DMS 273 (cell line): ENCODE data around the gene KRTAP5-3.
"Not testable (repeated sequence)": the region's sequence is repeated elsewhere in the genome, so short reads cannot be mapped to it uniquely, and the experiment has no call there.

ENCODE experiments used
- DNase-seq: peaks from one replicate; lab custom pipeline; 2025; ENCODE audit not compliant: unreplicated experiment; lab: John Stamatoyannopoulos, UW

Gene KRTAP5-3

GRCh38 chr11:1584661-1585370 lies 23.4 kb downstream of the KRTAP5-3 start, which contains the start of gene KRTAP5-1:
Gene KRTAP5-1 (minus strand): TSS chr11:1585283. CDS start chr11:1585249, 34 bp downstream.
- not testable (repeated sequence) for DNase-seq

DNA sequence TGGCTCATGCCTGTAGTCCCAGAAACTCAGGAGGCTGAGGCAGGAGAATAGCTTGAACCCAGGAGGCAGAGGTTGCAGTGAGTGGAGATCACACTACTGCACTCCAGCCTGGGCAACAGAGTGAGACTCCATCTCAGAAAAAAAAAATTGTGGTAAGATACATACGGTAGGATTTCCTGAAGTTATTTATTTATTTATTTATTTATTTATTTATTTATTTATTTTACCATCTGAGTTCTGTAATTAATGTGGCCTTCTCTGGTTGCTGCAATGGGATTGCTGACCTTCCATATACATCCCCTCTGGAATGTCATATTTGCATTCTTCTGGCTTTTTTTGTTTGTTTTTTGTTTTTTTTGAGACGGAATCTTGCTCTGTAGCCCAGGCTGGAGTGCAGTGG lies 25.4 kb downstream of the KRTAP5-3 start:
- DNase-seq: not testable (repeated sequence)

DNA sequence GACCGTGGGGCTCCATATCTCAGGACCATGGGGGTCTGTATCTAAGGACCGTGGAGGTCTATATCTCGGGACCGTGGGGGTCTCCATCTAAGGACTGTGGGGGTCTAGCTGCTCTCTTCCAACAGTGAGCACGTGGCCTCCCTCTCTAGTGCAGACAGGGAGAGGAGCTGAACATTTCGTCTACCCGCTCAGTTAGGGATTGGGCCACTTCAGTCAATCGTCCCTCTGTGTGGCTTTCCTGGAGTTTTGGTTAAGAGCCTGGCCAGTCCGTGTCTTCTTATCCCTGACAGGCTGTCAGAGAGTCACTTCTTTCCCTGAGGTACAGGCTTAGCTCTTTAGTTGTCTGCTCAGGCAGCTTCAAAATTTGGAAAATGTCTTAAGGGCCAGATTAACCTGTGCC lies 26.3 kb downstream of the KRTAP5-3 start:
- no peak for DNase-seq

- no peak for DNase-seq
Observed at GRCh38 chr11:1576825-1577224, 31.4 kb downstream of the KRTAP5-3 start.

DNA sequence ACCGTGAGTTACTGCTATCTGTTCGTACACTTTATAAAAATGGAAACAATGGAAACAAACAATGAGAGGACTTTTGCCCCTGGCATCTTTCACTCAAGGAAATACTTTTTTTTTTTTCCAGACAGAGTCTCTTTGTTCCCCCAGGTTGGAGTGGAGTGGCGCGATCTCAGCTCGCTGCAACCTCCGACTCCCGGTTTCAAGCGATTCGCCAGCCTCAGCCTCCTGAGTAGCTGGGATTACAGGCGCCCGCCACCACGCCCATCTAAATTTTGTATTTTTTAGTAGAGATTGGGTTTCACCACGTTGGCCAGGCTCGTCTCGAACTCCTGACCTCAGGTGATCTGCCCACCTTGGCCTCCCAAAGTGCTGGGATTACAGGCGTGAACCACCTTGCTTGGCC lies 32.5 kb downstream of the KRTAP5-3 start:
- not testable (repeated sequence) for DNase-seq

DNA sequence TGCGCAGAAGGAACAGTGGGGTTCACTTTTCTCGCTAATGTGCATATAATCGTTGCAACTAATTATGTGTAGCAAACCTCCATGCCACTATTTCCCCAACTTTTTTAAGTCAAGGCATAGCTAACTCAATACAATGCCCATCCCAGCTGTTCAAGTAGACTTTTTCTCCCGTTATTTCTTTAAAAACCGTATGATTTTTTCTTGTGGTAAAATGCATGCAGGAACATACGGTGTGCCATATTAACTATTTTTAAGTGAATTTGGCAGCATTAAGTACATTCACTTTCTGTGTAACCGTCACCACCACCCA lies 33.4 kb downstream of the KRTAP5-3 start:
- no peak for DNase-seq

GRCh38 chr11:1574238-1574932 lies 33.9 kb downstream of the KRTAP5-3 start:
- DNase-seq: peak; percentile 68

DNA sequence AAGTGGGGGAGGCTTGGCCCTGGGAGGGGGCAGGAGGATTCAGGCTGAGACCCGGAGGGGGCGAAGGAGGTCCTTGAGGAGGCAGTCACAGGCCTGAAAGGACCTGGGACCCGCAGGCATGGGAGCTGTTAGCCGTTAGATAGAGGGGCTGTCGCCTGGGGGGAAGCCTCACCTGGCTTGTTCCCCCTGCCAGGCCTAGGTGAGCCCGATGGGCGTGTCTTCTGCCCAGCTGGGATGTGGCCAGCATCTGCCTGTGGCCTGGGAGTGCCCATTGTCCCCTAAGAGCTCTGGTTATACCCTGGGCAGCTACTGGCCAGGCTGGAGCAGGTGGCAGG lies 34.4 kb downstream of the KRTAP5-3 start:
- no peak for DNase-seq

DNA sequence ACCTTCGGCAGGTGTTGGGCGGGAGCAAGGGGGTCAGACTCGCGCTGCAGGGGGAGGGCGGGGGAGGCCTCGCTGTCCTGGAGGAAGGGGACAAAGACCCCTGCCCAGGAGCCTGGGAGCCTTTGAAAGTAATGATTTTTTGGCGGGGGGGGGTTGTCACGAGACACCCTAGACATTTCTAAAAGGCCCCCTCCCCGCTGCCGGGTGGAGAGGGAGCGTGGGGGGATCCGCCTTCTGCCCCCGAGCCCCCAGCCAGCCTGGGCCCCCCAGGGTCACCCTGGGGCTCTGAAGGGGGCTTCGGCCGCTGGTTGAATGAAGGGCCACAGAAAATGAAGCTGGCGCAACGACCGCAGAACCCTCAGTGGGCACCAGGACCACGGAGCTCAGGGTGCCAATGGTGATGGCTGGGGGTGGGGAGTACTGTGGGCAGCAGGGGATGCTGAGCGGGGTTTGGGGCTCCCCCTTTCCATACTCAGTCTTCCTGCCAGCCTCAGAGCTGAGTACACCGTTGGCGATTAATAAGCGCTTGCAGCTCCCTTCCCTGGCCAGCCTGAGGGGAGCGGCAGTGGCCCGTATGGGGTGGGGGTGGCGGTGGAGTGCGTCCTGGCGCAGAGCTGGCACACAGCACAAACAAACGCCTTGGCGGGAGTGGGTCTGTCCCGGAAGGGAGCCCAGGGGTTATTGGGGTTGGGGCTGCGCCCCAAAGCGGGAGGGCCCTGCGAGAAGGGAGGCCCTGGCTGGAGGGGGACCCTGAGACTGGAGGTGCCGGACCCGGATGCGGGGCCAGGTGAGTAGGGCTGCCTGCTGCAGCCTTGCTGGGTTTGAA lies 35.0 kb downstream of the KRTAP5-3 start:
- peak; percentile 45 for DNase-seq

DNA sequence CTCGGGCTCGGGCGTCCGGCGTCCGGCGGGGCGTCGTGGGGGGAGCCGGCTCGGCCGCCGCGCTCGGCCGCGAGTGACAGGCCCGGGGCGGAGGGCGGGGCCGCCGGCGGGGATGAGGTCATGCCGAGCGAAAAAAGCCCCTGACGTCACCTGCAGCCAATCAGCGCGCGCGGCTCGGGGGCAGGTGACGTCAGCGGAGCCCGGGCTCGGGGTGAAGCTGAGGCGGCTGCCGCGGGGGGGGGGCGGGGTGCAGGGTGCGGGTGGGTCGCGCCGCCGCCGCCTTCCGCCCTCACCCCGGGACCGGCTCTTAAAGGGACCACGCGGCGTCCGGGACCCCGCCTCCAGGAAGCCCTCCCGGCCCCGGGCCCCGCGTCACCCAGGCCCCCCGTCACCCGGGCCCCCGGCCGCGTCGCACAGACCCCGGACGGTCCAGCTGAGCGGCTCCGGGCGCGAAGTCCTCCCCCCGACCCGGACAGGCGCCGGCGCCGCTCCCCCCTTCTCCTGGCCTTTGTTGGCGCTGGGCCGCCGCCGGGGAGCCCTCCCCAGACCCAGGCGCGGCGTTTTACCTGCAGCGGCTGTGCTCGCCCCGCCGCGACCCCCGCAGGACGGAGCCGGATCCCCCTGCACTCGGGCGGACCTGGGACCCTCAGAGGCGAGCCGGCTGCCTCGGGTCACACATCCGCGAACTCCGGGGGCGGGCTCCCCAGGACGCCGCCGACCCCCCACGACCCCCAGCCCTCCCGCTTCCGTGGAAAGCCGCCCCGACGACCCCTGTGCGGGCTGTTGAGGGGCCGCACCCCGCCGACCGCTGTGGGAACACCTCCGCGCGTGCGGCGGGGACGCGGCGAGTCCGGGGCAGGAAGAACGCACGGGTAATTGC lies 35.8 kb downstream of the KRTAP5-3 start, which contains the start of gene DUSP8:
Gene DUSP8, minus strand, starts transcription at position 75 of the 880 bp plus-strand sequence. CDS start 6,445 bp downstream, outside the sequence.
- peak; percentile 86 for DNase-seq

DNA sequence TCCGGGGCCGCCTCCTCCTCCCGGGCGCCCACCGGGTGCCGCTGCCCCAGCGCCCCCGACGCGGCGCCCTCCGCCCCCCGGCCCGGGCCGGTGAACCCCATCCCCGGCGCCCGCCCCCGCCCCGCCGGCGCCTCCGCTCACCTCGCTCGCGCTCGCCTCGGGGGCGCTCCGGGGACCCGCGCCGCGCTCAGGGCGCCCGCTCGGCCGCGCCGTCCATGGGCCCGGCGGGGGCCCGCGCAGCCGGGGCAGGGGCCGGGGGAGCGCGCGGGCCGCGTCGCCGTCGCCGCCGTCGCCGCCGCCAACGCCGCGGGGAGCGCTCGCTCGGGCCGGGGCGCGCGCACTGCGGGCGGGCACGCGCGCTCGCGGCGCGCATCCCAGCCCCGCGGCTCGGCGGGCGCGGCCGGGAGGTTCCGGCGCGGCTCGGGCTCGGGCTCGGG lies 36.5 kb downstream of the KRTAP5-3 start:
- DNase-seq: no peak

DNA sequence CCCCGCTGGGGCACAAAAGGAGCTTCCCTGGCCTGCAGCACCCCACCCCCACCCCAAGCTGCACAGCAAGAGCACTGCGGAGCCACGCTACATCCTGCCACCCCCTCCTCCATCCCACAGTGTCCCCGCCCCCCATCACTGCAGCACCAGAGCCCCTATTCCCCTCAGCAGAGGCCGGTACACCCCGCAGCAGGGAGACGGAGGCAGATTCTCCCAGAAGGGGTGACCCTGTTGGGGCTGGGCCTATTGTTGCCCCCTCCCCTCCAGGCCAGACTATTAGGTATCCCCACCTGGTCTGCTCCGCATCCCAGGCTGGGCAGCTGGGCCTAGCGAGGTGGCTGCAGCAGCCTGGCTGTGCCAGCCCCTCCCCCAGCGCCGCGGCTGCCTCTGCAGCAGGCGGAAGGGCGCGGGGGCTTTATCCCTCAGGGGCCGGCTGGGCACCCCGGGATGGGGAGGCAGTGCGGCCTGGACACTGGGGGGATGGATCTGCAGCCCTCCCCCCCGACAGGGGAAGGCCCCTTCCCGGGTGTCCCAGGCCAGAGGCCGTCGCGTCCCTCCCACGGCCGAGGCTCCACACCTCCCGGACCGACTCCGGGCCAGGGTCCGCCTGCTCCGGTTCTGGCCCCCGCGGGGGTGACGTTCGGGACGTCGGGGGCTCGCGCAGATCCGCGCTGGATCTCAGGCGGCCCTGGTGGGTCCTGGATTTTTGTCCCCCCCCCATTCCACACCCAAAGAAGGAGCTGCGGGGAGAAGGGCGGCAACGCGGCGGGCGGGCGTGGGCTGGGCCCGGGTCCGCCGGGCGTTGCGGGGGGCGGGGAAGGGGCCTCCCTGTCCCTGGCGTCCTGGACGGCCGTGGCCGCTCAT lies 37.1 kb downstream of the KRTAP5-3 start:
- DNase-seq: no peak

DNA sequence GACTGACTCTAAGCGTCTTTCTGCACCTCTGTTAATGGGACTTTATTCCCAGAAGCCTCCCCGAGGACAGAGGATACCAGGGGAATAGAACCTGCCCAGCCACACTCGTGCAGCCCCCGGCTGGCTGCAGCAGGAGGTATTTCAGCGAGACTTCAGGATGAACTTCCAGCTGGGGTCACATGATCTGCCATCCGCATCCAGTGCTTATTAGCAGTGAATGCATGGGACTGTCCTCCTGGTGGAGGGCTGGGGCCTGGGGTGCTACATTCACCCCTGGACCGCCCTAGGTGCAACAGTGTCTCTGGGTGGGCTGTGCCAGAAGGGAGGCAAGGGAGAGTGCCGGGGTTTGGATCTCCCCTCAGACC lies 37.8 kb downstream of the KRTAP5-3 start:
- no peak for DNase-seq

DNA sequence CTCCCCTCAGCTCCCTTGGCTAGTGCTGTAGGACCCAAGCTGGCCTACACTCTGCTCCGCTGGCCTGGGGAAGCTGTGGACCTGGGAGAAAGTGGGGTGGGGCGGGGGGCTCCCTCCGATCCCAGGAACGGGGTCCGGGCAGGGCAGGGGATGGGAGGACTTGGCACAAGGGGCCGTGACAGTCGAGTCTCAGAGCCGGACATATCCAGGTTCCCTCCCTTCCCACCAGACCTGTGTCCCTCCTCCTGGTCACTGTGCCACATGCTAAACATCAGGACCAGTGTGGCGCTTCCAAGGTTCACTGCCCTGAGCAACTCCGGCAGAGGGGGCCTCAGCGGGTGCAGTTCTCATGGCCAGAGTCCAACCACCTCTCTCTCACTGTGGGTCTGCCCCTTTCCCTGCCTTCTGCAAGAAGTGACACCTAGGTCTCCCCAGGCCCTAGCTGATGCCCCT lies 38.2 kb downstream of the KRTAP5-3 start:
- DNase-seq: no peak

DNA sequence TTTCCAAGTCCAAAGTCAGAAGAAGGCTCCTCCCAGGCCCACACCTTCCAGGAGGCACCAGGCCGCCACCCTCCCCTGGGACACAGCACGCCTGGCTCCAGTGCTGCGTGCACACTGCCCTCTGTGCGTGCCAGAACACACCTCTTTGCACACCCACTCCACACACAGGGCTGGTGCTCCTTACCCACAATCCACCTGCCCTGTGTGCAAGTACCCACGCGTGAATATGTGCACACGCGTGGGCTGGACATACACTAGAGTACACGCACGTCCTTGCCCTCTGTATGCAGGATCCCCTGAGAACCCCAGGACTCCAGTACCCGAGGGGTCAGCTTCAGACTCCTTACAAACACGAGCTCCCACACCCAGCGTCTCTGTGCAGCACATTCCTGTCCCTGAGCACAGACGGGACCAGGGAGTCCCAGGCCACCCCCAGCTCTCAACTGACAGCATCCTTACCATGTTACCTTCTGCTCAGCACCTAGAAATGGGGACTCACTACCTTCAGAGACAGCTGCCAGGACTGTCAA lies 38.9 kb downstream of the KRTAP5-3 start:
- no peak for DNase-seq

DNA sequence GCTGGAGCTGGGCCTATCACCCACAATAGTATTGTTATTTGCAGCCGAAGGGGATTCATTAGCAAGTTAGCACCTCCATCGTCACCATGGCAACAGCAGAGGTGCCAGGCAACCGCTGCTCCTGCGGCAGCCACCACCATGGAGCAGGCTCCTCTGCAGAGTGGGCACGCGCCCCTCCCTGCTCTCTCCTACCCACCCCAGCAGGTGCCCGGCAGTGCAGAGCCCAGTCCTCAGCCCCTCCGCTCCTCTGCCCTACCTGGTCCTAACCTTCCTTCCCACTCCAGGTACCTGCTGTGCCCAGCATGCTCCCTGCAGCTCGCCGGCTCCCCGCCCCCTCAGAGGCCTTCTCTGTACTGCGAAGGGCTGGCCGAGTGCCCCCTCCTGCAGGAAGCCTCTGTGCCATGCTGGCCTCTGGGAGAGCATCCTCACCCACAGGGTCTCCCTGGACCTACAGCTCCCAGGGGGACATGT lies 39.8 kb downstream of the KRTAP5-3 start:
- peak; percentile 74 for DNase-seq

DNA sequence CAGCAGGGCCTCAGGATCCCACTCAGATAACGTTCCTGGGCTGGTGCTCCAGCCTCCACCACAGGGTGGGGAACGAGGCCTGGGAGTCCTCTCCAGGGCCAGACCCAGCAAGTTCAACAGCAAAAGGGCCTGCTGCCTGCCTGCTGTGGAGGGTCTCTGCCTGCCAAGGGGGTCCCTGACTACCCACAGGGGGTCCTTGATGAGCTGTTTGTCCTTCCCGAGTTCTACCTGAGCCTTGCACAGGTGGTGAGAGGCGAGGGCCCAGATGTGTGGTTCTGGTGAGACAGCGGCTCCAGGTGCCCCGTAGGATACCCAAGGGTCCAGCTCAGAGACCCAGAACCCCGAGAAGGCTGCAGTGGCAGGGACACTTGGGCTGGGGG lies 40.6 kb downstream of the KRTAP5-3 start:
- DNase-seq: no peak

GRCh38 chr11:1567052-1567720 lies 41.1 kb downstream of the KRTAP5-3 start:
- no peak for DNase-seq
